NT2/D1 (cell line): ENCODE measurements around the gene GRK5.

Experiments used
- SUZ12 ChIP-seq: IDR thresholded peaks from 2 replicates; pipeline ENCODE4 v1.6.1; 2011; ENCODE audit not compliant: insufficient read length, insufficient read depth; ENCODE audit errors: extremely low read depth
- YY1 ChIP-seq: IDR thresholded peaks from 2 replicates; pipeline ENCODE4 v1.6.1; 2011; ENCODE audit not compliant: insufficient read length, insufficient read depth
- ZNF274 ChIP-seq: IDR thresholded peaks from 2 replicates; pipeline ENCODE4 v1.6.1; 2011; ENCODE audit warnings: mild to moderate bottlenecking, low read depth, low read length

- no peak for TF ChIP-seq YY1
- no peak for TF ChIP-seq SUZ12
- TF ChIP-seq ZNF274: no peak
These were observed 43.4 kb downstream of the GRK5 start for GRCh38 chr10:119250641-119251314.
